Measurements from ENCODE around the gene ADARB2. TPM values are rescaled to one million over a fixed set of nuclear protein-coding genes. Genes with fewer than 3 reads are reported as not detected.

ADARB2 gene
- total and polyA plus RNA-seq, 10 of the 15 experiments (the other 5 are each of a cell fraction or from before 2014, with no cell fraction given) = 0.02 to 4.1 (median 0.76) TPM

- Histone ChIP-seq H3K4me3 (no peak overlapping the region), H2AFZ (ENCODE audit: control insufficient read depth, low read depth, low read length) (no peak overlapping the region), H3K4me1 (ENCODE audit: control insufficient read depth, insufficient read depth, low read length) (no peaks in the 10 kb centered on the region), H3K9ac (ENCODE audit: control insufficient read depth, insufficient read depth, low read length) (no peak overlapping the region), H3K4me2 (ENCODE audit: control insufficient read depth, insufficient read depth) (no peak overlapping the region), H4K20me1 (ENCODE audit: control insufficient read depth, insufficient read depth) (no peaks in the 10 kb centered on the region), H3K79me2 (ENCODE audit: control insufficient read depth, insufficient read depth, low read length) (no peaks in the 10 kb centered on the region), H3K9me3 (replicated peaks; ENCODE audit: control insufficient read depth, insufficient read depth, low read length) (no peaks in the 10 kb centered on the region), H3K36me3 (ENCODE audit: control insufficient read depth in 2 of 2, insufficient read depth in 2 of 2, low read length in 1 of 2) (no peaks in the 10 kb centered on the region), H3K27ac (ENCODE audit: control insufficient read depth, insufficient read depth) (no peak overlapping the region), H3K27me3 (replicated peaks in 1 of 2; ENCODE audit: control insufficient read depth in 2 of 2, insufficient read depth in 2 of 2, low read length in 1 of 2) (no peaks in the 10 kb centered on the region)
- WGBS (ENCODE audit: insufficient coverage, insufficient replicate concordance, low lambda C conversion rate, missing lambda C conversion rate) = 31% methylated on average over 9 of the region's 9 CpGs
- ChIA-PET RAD21 (ENCODE audit: unreplicated experiment) (no interaction called here), CTCF (no interaction called here), SMC1A (ENCODE audit: uncharacterized antibody, unreplicated experiment) (no interaction called here), POLR2A (interaction anchor here (1.0 kb wide), 1 partner anchor 151 kb away, joined by 3 read pairs; no protein-coding TSS in a partner anchor)
- DNase-seq (ENCODE audit: low read depth, low spot score) (no peak), FAIRE-seq (no peak), ATAC-seq (no peak)
- intact Hi-C loops (cut with micrococcal nuclease; ENCODE audit: unreplicated experiment) (no loop called here), in situ Hi-C loops (cut with MboI) (no loop called here)
- TF ChIP-seq IRF5 (IDR thresholded peaks at IDR 0.05; ENCODE audit: borderline replicate concordance) = no peak
- no peak for TF ChIP-seq NRF1 (conservative IDR thresholded peaks at IDR 0.05; ENCODE audit: low read depth, low read length)
- TF ChIP-seq PML (IDR thresholded peaks at IDR 0.05; ENCODE audit: low read length) = no peak
- TF ChIP-seq BRCA1 (IDR thresholded peaks at IDR 0.05; ENCODE audit: low read depth, low read length) = no peak
- TF ChIP-seq KLF5 (IDR thresholded peaks at IDR 0.05; ENCODE audit: partially characterized antibody) = no peak
- TF ChIP-seq NFYA (IDR thresholded peaks at IDR 0.05; ENCODE audit: borderline replicate concordance, low read depth, low read length) = no peak
- TF ChIP-seq E4F1 (IDR thresholded peaks at IDR 0.05; ENCODE audit: borderline replicate concordance, partially characterized antibody) = no peak
- BruUV-seq (replicated peaks) = no TSS peak
Observed at GRCh38 chr10:1233031-1233430, 504.3 kb downstream of the ADARB2 start.

All from GM12878 (cell line).